NCI-H1092 treated with DMSO at 0.1 percent for 48 hours (cell line): ENCODE results near the gene SUFU.

Source experiments
- DNase-seq: peaks from one replicate; lab custom pipeline; 2025; lab: John Stamatoyannopoulos, UW

The SUFU gene

DNA sequence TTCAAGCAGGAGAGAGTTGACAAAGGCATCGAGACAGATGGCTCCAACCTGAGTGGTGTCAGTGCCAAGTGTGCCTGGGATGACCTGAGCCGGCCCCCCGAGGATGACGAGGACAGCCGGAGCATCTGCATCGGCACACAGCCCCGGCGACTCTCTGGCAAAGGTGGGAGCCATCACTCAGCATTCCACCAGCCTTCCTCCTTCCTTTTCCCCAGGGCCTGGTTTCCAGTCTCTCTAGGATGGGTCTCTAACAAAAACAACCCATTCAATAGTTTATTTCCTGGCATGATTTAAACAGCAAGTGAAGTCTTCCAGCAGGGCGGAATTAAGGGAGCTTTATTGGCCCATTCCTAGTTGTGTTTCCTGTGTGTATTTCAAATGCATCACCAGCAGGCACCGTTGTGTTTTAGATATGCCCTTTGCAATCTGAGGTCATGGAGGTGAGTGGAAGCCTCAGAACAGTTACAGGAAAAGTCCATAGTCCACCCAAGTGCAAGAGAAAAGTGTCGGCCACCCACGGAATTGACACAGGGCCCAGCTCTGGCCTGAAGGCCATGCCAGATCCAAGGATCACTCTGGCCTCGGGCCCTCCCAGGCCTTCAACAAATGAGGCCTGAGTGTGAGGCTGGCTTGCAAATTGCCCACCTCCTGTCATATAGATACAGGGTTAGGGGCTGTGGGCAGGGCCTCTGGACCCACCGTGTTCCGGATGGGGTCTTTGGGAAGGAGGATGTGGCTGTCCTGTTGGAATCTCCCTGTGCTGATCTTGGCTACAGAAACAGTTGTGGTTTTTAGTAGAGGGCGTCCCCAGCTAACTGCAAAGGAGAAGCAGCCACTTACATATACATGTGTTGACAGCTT, 93.6 kb downstream of the SUFU start:
- no peak for DNase-seq

DNA sequence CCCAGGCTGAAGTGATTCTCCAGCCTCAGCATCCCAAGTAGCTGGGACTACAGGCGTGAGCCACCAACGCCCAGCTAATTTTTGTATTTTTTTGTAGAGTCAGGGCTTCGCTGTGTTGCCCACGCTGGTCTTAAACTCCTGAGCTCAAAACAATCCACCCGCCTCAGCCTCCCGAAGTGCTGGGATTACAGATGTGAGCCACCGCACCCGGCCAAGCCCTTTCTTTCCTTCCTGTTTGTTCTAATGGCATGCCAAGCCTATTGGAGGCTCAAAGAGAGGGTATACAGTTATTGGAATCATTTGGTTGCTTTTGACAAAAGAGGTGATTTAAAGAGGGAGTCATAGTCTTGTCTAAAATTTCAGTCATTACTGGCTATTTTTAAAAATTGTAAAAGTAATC, 94.5 kb downstream of the SUFU start:
- no peak for DNase-seq

DNA sequence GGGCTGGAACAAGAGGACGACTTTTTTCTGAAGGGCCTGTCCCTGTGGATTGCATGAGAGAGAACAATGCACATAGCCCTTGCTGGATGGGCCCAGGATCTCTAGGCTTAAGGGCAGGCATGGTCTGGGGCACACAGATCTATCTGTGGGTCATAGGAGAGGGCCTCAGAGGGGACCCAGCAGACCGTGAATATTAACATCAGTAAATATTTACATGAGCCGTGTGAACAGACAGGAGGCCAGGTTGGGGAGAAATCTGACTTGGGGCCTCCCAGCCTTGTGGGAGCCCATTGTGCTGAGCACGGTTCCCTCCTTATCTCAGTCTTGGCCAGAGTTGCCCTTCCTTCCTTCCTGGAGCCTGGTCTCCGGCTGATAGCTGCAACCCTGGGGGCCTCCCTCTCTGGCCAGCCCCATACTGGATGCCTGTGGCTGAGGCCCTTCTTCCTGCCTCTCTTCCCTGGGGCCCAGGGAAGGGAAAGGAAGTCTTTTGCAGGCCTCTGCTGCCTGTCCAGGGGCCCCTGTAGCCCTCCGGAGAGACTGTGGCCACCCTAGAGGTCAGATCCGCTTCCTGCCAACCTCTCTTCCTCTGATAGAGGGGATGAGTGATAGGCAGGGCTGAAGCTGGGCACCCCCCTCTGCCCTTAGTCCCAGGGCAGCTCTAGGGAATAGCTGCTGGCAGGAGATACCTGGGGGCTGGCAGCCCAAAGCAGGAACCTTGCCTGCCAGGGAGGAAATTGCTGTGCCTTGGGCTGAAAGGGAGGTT, 96.0 kb downstream of the SUFU start:
- DNase-seq: no peak

DNA sequence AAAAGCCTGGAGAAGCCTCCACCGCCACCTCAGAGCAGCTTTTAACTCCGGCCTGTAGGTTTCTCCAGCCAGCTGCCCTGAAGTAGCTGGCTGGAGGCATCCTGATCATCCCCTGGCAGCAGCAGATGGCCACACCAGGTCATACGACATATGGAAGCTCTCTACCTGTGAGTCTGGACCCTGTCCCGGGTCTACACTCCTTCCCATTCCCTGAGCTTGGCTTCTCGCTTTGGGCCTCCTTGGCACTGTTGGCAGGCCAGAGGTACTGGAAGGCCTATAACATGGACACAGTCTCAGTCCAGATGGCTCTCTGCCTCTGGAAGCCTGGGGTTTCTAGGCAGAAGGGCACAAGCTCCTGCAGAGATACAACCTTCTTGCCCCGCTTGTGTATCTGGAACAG, 97.0 kb downstream of the SUFU start:
- no peak for DNase-seq

DNA sequence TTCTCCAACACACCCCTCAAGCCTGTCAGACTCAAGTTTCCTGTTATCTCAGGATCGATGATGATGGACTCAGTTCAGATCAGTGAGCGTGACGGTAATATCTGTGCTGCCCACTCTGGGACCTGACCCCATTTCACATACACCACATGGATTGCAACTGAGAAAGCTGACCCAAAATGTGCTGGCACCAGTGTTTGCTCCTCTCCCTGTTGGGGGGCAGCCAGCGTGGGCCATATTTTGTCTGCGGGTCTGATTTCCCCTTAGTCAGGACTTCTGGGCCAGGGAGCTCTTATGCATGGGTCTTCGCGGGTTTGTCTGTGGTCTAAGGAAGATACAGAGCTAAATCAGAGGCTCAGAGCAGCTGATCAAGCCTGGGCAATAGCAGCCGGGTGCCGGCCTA, 97.9 kb downstream of the SUFU start:
- no peak for DNase-seq

DNA sequence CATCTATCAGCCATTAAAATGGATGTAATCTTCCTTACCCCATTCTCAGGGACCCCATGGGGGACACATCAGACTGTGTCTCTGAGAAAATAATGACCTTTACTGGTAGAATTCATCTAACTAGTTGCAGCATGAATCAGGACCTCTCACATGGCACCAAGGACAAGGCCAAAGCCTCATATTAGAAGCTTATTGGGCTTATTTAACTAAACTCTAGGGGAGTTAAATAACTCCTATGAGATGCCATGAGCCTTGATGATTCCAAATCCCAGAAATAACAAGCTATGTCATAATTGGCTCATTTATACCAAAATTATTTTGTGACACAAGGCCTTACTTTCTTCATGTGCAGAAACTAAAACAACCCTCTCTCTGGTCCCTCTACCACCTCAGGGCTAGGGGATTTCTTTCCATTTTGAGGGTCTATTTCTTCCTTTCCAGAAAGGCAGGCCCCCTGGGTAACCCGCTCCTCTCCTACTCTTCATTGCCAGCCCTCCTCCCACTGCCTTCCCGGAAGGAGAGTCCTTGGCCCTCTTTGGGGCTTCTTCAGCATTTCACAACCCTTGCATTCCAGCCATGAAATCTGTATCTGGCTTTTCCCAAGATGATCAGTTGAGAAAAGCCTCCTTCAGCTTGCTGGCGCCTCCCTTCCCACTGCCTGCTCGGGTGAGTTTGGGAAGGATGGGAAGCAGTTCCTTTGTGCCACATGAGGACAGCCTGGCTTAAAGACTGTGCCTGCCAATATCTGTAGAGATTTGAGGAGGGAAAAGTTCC, 98.7 kb downstream of the SUFU start:
- DNase-seq: no peak

DNA sequence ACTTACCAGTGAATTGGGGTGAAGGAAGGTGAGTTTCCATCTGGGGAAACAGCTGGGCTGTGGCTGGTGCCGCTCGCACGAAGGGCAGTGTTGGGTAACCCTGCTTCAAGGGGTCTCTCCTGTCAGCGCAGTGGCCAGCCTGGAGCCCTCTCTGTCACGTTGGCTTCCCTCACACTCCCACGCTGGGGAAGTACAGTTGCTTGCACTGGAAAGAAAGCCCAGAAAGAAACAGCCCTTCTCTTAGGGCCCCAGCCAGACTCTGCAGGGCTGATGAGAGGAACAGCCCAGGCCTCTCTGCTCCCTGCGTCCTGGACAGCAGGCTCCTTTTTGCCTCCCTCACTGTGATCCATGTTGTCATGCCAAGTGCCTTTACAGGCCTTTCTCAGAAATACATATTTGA, 100.2 kb downstream of the SUFU start:
- DNase-seq: no peak

DNA sequence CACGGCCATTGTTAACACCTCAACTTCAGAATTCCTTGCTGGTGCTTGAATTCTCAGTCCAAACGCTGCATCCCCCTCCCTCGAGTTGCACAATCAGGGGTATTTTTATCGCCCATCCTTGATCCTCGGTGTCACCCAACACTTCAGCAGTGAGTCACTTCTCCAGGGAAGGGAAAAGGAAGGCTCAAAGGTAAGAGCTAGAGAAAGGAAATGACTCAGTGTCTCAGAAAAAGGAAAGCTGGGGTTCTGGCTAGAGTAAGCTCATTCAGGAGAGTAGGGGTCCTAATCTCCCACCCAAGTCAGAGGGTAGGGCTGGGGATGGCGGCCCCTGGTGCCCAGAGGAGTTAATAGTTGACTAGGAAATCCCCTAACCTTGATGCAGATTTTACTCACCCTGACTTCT, 100.7 kb downstream of the SUFU start:
- no peak for DNase-seq

DNA sequence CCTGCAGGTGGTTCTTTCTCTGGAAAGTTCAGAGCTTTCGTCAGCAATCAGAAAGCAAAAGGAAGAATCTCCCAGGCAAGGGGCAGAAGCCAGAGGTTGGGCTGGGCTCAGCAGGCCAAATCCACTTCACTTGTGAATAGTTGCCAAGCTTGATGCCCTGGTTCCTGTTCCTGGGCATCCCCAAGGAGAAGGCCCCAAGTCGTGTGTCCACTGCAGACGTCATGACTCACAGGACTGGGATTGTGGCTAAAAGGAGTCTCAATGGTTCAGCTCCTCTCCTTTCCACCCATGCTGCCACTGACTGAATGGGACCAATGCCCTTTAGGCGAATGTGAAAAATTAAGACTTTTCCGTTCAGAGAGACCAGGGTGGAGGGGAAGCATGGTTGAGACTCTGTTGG, 101.9 kb downstream of the SUFU start:
- no peak for DNase-seq

DNA sequence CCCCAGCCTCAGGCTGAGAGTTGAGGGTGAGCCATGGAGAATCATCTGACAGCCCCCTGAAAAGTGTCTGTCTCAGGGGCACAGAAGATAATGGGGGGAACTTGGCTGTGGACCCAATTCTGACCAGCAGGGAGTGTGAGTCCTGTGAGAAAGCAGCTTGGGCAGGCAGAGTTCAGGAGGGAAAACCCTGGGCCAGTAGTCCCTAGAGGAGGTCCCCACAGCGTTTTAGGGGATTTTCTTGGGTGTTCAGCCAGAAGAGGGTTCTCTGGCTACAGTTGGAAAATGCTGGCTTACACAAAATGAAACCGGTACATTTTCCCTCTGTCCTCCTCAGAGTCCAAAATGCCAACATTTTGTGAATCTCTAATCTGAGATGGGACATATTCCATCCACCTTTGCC, 104.7 kb downstream of the SUFU start:
- no peak for DNase-seq

DNA sequence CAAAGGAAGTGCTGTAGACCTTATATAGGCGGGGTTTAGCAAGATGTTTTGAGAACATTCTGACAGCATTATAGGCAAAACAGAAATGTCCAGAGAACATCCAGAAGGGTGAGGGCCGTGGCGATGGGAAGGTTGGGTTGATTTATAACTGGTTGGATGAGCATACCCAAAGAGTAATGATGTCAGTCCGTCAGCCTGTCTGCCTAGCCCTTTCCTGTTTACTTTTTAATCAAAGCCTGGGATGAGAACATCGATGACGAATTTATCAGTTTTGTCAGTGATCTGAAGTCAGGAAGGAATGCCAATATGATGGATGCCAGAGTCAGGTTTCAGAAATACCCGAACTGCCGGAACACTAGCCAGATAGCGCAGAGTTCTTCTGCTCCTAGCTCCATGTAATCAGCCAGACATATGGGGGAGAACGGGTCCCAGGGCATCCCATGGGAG, 106.7 kb downstream of the SUFU start:
- no peak for DNase-seq

DNA sequence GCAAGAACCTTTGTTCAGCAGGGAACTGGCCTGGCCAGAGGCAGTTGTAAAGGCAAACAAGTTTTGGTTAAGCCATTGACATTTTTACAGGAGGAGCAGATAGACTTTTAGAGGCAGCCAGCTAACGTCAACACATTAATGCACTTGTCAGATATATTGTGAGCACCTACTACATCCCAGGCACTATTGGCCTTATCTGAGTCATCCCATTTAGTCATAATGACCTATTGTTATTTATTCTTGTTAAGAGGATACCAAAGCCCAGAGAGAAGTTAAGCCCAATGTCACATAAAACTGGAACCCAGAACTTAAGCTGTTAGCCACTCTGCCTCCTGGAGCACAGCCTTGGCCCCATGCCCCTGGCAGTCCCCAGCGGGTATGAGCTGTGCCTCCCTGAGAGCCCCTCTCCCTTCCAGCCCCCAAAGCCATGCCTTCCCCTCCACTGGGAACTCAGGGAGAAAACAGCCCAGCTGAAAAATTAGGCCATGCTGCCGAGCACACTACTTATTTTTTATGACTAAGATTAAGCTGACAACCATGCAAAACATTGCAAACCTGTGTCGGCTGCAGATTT, 107.8 kb downstream of the SUFU start:
- no peak for DNase-seq

DNA sequence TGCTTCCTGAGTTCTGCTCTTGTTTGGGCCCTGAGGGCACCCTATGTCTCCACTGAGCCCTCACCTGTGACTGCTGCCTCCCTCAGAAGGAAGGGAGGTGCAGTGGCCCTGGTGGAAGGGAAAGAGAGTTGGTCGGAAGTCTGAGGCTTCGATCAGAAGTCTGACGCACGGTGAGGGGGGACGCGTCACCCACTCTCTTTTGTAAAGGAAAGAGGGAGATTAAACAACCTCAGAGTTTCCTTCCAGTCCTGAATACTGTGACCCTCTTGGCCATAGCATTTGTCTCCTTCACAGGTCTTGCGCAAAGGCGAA, 109.1 kb downstream of the SUFU start:
- no peak for DNase-seq

DNA sequence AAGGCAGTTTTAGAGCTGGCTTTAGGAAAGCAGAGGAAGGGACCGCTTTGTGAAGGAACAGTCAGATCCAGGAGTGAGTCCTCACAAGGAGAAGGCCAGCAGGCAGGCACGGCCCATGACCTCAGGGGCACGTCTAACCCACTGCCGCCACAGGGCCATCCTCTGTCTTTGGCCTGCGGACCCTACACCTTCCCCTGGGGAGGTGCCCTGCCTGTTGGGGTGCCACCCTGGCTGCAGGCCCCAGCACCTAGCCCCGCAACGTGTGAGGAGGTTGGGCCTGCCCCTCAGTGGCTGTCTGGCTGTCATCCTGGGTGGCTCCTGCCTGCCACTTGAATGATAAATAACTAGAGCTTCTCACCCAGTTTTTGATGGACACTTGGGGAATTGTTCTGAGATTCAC, 109.5 kb downstream of the SUFU start:
- DNase-seq: no peak

DNA sequence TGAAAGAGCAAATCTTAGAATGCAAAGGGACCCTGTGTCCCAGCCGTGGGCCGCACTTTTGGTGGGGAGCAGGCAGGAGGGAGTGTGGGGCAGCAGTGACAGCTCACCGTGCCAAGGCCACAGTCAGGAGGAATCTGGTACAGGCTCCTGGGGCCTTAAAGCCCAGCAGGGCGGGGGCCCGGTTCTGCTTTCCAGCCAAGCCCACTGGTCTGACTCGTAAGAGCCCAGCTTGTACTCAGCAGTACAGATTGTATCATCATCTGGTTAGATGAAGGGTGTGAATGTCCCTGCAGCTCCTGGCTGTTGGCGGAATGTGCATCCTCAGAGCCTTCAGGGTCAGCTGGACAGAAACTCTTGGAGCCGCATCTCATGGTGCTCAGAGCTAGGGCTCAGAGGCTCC, 110.0 kb downstream of the SUFU start:
- no peak for DNase-seq

DNA sequence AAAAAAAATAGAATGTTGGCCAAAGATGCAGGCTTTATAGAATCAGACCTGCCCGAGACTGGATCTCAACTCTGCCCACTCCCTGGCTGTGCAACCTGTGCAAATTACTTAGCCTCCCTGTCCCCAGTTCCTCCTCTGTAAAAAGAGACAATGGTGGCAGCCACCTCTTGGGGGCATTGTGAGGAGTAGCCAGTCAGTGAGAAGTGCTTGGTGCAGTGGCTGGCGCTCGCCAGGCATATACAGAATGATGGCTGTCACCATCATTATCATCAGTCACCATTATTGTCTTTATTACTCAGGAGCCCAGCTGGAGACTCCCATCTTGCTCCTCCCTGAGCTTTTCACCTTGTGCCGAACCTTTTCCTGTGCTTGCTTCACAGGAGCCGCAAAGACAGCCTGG, 111.1 kb downstream of the SUFU start:
- no peak for DNase-seq

DNA sequence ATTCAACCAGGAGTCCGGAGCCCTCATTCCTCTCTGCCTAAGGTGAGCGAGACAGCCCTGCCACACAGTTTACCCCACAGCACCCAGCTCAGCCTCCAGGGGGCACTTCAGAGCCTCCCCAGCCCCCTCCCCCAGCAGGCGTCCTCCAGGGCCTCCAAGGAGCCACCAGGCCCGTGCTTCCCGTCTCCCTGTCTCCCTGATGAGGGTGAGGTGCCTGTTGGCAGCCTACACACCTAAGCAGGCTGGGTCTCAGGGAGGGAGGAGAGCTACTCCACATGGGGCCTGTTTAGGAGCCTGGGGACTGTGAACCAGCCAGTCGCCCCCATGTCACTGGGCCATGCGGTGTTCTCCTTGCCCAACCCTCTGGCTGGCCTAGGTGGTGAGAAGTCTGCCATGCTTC, 111.6 kb downstream of the SUFU start:
- DNase-seq: no peak

DNA sequence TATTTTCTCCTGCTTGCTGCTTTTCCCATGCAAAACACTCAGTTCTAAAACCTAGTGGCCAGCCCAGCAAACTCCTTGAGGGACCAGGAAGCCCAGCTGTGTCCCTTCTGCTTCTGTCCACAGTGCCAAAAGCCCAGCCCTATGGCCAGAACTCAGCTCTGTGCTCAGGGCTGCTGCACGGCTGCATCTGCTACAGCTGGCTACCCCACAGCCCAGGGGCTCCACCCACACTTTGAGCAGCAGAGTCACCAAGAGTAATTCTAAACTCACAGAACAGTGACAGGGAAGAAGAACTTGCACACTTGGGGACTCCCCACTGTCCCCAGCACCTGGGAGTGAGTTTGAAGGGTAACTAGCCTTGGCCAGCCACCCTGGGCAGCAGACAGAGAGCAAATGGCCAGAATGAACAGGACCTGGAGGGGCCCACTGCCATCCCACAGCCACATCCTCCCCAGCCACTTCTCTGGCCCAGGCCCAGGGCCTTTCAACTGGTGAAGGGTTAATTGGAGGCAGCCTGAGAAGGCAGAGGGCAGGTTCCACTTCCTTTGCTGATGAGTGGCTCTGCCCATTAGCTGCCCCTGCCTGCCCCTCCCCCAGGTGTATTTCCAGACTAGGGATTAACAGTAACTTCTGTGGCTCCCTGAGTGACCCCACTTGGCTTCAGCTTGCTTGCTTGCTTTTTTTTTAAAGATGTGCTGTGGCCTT, 112.4 kb downstream of the SUFU start:
- DNase-seq: no peak

DNA sequence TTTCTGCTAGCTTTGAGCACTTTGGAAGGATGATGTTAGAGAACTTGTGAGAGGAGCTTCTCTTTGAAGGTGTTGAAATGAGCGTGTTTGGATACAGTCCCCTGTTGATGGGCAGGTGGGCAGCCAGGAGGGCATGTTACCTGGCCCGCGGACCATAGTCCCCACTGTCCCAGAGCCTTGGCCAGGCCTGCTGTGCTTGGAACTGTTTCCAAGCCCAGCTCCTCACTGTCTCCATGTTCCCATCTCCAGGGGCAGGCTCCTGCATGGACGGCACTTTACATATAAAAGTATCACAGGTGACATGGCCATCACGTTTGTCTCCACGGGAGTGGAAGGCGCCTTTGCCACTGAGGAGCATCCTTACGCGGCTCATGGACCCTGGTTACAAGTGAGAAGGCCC, 113.3 kb downstream of the SUFU start:
- DNase-seq: no peak

DNA sequence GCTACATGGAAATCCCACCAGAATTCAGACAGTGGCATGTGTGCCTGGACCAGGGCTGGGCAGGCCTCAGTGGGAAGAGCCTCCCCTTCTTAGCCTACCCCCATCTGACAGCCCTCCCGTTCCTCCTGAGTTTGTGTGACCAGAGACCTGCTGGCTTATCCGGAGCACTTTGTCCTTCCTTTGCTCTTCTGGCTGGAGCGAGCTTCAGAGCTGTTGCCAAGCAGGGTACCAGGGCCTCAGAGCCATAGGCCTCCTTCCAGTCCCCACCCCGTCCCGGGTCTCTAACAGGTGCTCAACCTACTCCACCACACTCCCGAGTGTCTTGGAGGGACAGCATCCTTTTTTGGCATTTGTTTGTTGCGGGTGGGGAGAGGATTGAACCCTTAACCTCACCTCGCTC, 114.0 kb downstream of the SUFU start:
- DNase-seq: no peak

DNA sequence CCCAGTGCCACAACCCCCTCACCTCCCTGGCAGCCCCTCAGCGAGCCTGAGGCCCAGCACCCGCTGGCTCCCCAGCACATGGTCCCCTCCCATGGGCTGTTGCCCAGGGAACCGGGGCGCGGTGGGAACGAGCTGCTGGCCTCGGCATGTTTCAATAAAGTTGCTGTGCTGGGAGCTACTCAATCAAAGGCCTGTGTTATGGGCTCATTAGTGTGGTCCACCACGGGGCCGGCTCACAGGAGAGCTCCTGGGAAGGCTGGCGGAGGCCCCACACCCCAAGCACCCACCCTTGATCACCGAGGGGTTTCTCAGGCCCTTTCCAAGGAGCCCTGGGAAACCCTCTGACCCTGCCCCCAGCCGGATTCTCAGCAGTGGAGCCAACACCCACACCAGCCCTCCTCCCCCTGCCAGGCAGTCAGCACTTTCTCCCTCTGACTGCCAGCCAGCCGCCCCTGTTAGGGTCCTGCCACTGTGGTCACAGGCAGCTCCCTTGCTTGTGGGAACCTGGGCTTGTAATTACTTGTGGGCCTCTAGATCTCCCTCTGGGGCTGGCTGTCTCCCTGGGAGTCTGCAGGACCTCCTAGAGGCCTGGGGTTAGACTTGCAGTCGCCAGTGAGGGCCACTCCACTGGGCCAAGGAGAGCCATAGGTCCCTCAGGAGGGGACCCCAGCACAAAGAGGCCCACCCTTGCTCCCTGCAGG, 115.7 kb downstream of the SUFU start:
- no peak for DNase-seq
